Activated CD8-positive, alpha-beta memory T cell treated with anti-CD3 and anti-CD28 coated beads, Interleukin-2, amount 50 U/mL, for 48 hours (primary cell): ENCODE results near the gene SLC26A5.

ENCODE experiments used
- DNase-seq: peaks from one replicate; pipeline ENCODE4 v3.0.0-alpha.2; 2020

The SLC26A5 gene

GRCh38 chr7:103344453-103345149 lies 101.4 kb downstream of the SLC26A5 start, which contains the start of gene DNAJC2:
Gene DNAJC2 (minus strand): TSS chr7:103344767. CDS start chr7:103344622, 145 bp downstream.
- DNase-seq = peak; percentile 86

GRCh38 chr7:103343758-103344452 lies 102.1 kb downstream of the SLC26A5 start:
- DNase-seq = peak; percentile 67

DNA sequence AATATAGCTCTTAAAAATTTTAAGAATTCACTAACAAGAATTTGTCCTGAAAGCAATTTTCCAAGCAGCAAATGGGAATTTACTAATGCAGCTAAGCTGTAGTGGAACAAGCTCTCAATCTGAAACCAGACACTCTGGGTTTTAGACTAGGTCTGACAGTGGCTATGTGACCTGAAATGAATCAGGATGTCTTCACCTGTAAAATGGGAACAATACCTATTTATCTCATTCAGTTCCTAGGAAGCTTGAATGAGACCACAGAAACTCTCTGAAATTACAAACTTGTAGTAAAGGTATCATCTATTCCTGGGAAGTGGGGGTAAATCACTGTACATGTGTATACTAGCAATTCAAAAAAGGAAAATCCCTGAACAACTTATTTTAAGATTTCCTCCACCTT lies 102.7 kb downstream of the SLC26A5 start:
- DNase-seq = no peak

DNA sequence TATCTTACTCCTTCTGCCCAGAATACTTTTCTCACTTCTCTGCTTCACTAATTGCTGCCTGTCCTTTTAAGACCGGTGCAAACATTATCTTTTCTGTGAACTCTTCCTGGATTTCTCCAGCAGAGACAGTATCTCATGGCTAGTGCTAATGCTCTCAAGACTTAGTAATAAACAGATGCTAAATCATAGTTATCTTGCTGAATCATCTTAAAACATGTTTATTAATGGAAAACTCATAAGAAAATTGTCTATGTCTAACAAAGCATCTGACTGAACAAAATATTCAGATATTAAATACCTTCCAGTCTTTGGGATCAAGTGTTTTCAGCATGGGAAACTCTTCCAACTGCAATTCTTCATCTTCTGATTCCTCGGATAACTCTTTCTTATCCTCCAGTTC lies 104.5 kb downstream of the SLC26A5 start:
- DNase-seq = no peak

GRCh38 chr7:103338864-103339263 lies 107.1 kb downstream of the SLC26A5 start:
- DNase-seq = no peak

DNA sequence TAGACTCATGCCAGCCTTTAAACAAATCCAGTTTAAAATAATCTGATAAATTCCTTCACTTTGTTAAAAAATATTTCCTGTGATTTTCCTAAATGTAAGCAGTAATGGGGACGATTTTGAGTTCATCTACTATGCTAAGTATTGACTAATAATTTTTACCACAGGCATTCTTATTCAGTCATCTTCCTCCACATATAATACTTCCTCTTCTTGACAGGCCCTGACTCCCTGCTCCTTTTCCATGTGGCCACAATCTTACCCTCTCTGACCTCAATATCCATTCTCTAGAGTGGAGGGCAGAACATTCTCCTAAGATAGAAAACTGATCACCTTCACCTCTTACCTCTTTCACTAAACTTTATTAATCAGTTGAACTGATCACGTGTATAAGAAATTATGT lies 109.2 kb downstream of the SLC26A5 start:
- DNase-seq = no peak

DNA sequence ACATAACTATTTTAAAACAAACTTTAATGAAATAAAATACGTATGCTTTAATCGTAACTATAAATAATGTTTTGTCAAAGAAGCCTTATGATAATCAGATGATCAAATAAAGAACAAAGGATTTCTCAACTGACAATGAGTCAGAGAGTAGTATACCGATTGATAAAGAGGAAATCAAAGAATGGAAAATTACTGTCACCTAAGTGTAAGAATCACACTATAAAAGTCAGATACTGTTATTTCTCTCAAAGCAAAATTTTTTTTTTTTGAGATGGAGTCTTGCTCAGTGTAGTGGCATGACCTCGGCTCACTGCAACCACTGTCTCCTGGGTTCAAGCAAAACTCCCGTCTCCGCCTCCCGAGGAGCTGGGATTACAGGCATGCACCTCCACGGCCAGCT lies 120.3 kb downstream of the SLC26A5 start:
- DNase-seq = no peak
